HepG2 (cell line): ENCODE measurements around the gene SLC12A2. TPM values are rescaled to one million over a fixed set of nuclear protein-coding genes. Genes with fewer than 3 reads are reported as not detected.

Experiments
- CENPT ChIP-seq: sonication (generic); formaldehyde crosslinking; IDR thresholded peaks from 2 replicates; pipeline ENCODE4 v1.8.0; 2022; ENCODE audit warnings: low read depth, mild to moderate bottlenecking, moderate library complexity, missing genetic modification reagents
- CREB1 ChIP-seq, 2 experiments: fragments of 450-650 bp in 1 of 2; IDR thresholded peaks; 2 replicates each; pipeline ENCODE4 v1.6.1; 2016 to 2017; ENCODE audit warnings: control low read depth in 1 of 2, mild to moderate bottlenecking in 1 of 2, missing compliant biosample characterization in 1 of 2, missing genetic modification characterization in 1 of 2
- CSRNP2 ChIP-seq: sonication (generic); formaldehyde crosslinking; conservative IDR thresholded peaks from 2 replicates; pipeline ENCODE4 v1.8.0; 2022; ENCODE audit warnings: low read depth, missing genetic modification reagents
- FOXA1 ChIP-seq, 2 experiments: fragments of 450-650 bp in 1 of 2; sonication (generic) in 1 of 2; formaldehyde crosslinking in 1 of 2; IDR thresholded peaks; 2 replicates each; pipeline versions ENCODE4 v1.4.0 to v1.6.1; 2016 to 2020; ENCODE audit warnings: missing genetic modification reagents in 1 of 2
- GLMP ChIP-seq: sonication (generic); formaldehyde crosslinking; IDR thresholded peaks from 2 replicates; pipeline ENCODE4 v1.9.0; 2021; ENCODE audit warnings: missing genetic modification reagents, mild to moderate bottlenecking, borderline replicate concordance
- HMG20A ChIP-seq: IDR thresholded peaks from 2 replicates; pipeline ENCODE4 v1.6.1; 2016; ENCODE audit warnings: borderline replicate concordance
- MEF2D ChIP-seq: sonication (generic); formaldehyde crosslinking; IDR thresholded peaks from 2 replicates; pipeline ENCODE4 v1.5.1; 2020; ENCODE audit warnings: mild to moderate bottlenecking, missing genetic modification reagents
- THAP8 ChIP-seq: sonication (generic); formaldehyde crosslinking; IDR thresholded peaks from 2 replicates; pipeline ENCODE4 v1.5.1; 2020; ENCODE audit warnings: missing genetic modification reagents, mild to moderate bottlenecking, borderline replicate concordance
- ZBTB20 ChIP-seq: sonication (generic); formaldehyde crosslinking; IDR thresholded peaks from 2 replicates; pipeline ENCODE4 v1.8.1; 2023; ENCODE audit warnings: missing genetic modification reagents, low read depth, mild to moderate bottlenecking, borderline replicate concordance
- ZBTB8A ChIP-seq: sonication (generic); formaldehyde crosslinking; IDR thresholded peaks from 2 replicates; pipeline ENCODE4 v1.4.0; 2020; ENCODE audit warnings: mild to moderate bottlenecking, low read depth, missing genetic modification reagents, borderline replicate concordance
- ZFP91 ChIP-seq: sonication (generic); formaldehyde crosslinking; IDR thresholded peaks from 2 replicates; pipeline ENCODE4 v1.9.0; 2022; ENCODE audit warnings: missing genetic modification reagents, mild to moderate bottlenecking, borderline replicate concordance
- ZNF207 ChIP-seq: fragments of 450-650 bp; IDR thresholded peaks from 2 replicates; pipeline ENCODE4 v1.6.1; 2016; ENCODE audit warnings: antibody characterized with exemption, borderline replicate concordance
- ZNF280B ChIP-seq: sonication (generic); formaldehyde crosslinking; IDR thresholded peaks from 2 replicates; pipeline ENCODE4 v1.5.0; 2020; ENCODE audit warnings: missing genetic modification reagents, mild to moderate bottlenecking, borderline replicate concordance
- ZNF317 ChIP-seq: sonication (generic); formaldehyde crosslinking; IDR thresholded peaks from 2 replicates; pipeline ENCODE4 v1.5.0; 2020; ENCODE audit warnings: mild to moderate bottlenecking, missing genetic modification reagents
- ZNF34 ChIP-seq: sonication (generic); formaldehyde crosslinking; IDR thresholded peaks from 2 replicates; pipeline ENCODE4 v1.4.0; 2020; ENCODE audit warnings: mild to moderate bottlenecking, missing genetic modification reagents, borderline replicate concordance
- ZNF362 ChIP-seq: sonication (generic); formaldehyde crosslinking; IDR thresholded peaks from 2 replicates; pipeline ENCODE4 v1.4.0; 2020; ENCODE audit warnings: missing genetic modification reagents, mild to moderate bottlenecking, borderline replicate concordance
- ZNF709 ChIP-seq: sonication (generic); formaldehyde crosslinking; IDR thresholded peaks from 2 replicates; pipeline ENCODE4 v1.5.0; 2020; ENCODE audit warnings: mild to moderate bottlenecking, missing genetic modification reagents
- ZNF788 ChIP-seq: sonication (generic); formaldehyde crosslinking; IDR thresholded peaks from 2 replicates; pipeline ENCODE4 v1.5.0; 2020; ENCODE audit warnings: mild to moderate bottlenecking, missing genetic modification reagents, borderline replicate concordance
- ZSCAN12 ChIP-seq: sonication (generic); formaldehyde crosslinking; IDR thresholded peaks from 2 replicates; pipeline ENCODE4 v1.9.0; 2021; ENCODE audit warnings: mild to moderate bottlenecking, missing genetic modification reagents
- polyA plus RNA-seq, 8 experiments: library from polyadenylated mRNA; depleted of rRNA in 3 of 8; stranded (reverse) in 7 of 8; unstranded in 1 of 8; fragments of >200 nt; fragmentation: Illumina TruSeq in 4 of 8; extraction: Trizol in 4 of 8; gene quantifications; 2 replicates each; pipeline versions ENCODE4 v1.2.1 to v1.2.3, GENCODE V29; 2011 to 2016; ENCODE audit warnings: low read depth in 4 of 8, missing spikeins in 1 of 8, mixed read lengths in 1 of 8; ENCODE audit not compliant: insufficient read depth in 1 of 8
- total RNA-seq, 5 experiments: library from RNA; depleted of rRNA; stranded (reverse); fragments of >200 nt; fragmentation: Illumina TruSeq; extraction: Trizol; gene quantifications; 2 replicates each; pipeline ENCODE4 v1.2.3, GENCODE V29; 2016; ENCODE audit warnings: low read depth in 1 of 5

Gene SLC12A2
- total and polyA plus RNA-seq, 2 of the 13 experiments (the other 11 are each of a cell fraction or from before 2014, with no cell fraction given): 4.0 to 9.7 TPM

GRCh38 chr5:128201065-128201926, 117.7 kb downstream of the SLC12A2 start (continued):
- no peak for TF ChIP-seq THAP8 (CRISPR knock-in tag)
- TF ChIP-seq ZNF207: no peak
- peak; percentile 45; the same call in 1 of the 2 replicates for TF ChIP-seq ZFP91 (CRISPR knock-in tag)
- TF ChIP-seq ZSCAN12 (CRISPR knock-in tag): no peak
- TF ChIP-seq ZBTB8A: no peak
- no peak for TF ChIP-seq ZNF280B (CRISPR knock-in tag)
- TF ChIP-seq MEF2D (CRISPR knock-in tag): no peak
- TF ChIP-seq HMG20A: no peak
- TF ChIP-seq ZNF34: no peak
- no peak for TF ChIP-seq CENPT
- TF ChIP-seq ZNF362 (CRISPR knock-in tag): no peak
- TF ChIP-seq ZBTB20 (CRISPR knock-in tag): no peak
- TF ChIP-seq CSRNP2 (CRISPR knock-in tag): no peak
- TF ChIP-seq FOXA1 (IDR thresholded peaks at IDR 0.05): no peak
- no peak for TF ChIP-seq FOXA1 (CRISPR knock-in tag; IDR thresholded peaks at IDR 0.05)
- TF ChIP-seq ZNF709 (CRISPR knock-in tag): no peak
- no peak for TF ChIP-seq CREB1 (IDR thresholded peaks at IDR 0.05)
- no peak for TF ChIP-seq CREB1 (CRISPR knock-in tag; IDR thresholded peaks at IDR 0.05)
- no peak for TF ChIP-seq ZNF788
- no peak for TF ChIP-seq GLMP (CRISPR knock-in tag)
- no peak for TF ChIP-seq ZNF317 (CRISPR knock-in tag)
